SH-SY5Y (cell line): Measurements from ENCODE around the gene PCNT.

Source experiments
- GATA2 ChIP-seq: IDR thresholded peaks from 2 replicates; pipeline ENCODE4 v1.6.1; 2011; ENCODE audit warnings: mild to moderate bottlenecking, low read depth, low read length
- GATA3 ChIP-seq: IDR thresholded peaks from 2 replicates; pipeline ENCODE4 v1.6.1; 2011; ENCODE audit warnings: low read depth, mild to moderate bottlenecking, low read length, moderate library complexity

The PCNT gene

DNA sequence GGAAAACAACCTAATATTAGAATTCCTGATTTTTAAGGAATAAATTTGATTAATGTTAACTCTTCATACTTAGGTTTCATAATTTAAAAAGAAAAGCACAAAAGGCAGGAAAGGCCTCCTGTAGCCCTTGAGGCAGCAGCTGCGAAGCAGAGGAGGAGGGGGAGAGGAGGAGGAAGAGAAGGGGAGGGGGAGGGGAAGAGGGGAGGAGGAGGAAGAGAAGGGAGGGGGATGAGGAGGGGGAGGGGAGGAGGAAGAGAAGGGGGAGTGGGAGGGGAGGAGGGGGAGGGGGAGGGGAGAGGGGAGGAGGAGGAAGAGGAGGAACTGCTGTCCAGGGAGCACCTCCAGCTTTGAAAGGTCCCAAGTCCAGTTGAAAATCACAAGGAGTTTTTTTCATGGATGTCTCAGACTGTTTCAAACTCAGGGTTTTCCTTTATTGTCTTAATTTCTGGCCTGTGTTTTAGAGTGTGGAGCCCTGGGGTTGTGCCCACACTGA lies 99.6 kb downstream of the PCNT start:
- no peak for TF ChIP-seq GATA3
- no peak for TF ChIP-seq GATA2

DNA sequence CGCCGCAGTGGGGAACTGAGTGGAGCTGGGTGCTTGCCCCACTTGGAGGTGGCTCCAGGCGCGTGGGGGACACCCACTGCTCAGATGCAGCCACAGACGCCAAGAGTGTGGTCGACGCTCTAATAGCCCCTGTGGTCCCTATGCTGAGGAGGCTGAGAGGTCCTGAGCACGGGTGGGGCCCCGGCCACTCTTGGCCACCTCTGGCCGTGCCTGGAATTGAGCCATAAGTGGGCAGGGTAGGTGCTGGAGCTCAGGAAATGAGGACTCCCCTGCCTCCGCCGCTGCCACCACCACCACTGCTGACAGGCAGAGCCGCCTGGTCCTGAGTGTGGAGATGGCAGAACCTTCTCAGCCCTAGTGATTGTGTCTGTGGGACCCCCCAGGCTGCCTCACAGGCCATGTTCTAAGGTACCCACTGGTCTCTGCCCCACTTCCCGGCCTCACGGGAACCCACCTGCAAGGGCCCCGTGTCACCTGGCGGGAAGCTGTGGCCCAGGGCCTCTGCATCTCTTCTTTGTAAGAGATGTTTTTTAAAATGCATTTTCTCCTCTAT lies 100.2 kb downstream of the PCNT start:
- no peak for TF ChIP-seq GATA3

GRCh38 chr21:46424621-46425020 lies 100.7 kb downstream of the PCNT start:
- TF ChIP-seq GATA2 (no peak), GATA3 (no peak)

GRCh38 chr21:46425041-46425440 lies 101.1 kb downstream of the PCNT start:
- TF ChIP-seq GATA3 (no peak), GATA2 (no peak)

DNA sequence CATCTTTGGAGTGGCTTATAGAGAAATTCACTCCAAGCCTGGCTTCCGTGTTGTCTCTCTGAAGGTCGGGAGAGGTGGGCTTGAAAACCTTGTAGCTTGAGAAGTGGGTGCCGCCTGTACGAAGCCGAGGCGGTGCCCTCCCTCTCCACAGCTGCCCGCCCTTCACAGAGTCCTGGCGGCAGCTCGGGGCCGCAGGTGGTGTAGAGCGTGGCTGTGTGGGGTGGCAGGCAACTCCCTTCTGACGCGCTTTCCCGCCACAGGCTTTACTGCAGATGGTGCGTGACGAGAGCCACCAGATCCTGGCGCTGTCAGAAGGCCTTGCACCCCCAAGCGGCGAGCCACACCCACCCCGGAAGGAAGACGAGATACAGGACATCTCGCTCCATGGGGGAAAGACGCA lies 101.6 kb downstream of the PCNT start:
- no peak for TF ChIP-seq GATA2
- no peak for TF ChIP-seq GATA3

- no peak for TF ChIP-seq GATA3
- TF ChIP-seq GATA2, result no peak
Measured at GRCh38 chr21:46426313-46427046, 102.5 kb downstream of the PCNT start.

- no peak for TF ChIP-seq GATA3
- TF ChIP-seq GATA2, result no peak
Measured at GRCh38 chr21:46427516-46427915, 103.6 kb downstream of the PCNT start.

DNA sequence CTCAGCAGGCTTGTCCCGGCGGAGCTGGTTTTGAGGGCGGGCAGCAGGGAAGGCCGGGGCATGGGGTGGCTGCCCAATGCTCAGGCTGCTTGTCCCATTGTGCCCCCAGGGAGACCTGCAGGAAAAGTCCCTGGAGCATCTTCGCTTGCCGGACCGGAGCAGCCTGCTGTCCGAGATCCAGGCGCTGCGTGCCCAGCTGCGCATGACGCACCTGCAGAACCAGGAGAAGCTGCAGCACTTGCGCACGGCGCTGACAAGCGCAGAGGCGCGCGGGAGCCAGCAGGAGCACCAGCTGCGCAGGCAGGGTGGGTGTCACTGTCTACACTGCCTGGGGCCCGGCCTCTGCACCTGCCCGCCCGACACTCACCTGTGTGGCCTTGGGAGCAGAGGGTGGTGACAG lies 104.3 kb downstream of the PCNT start:
- TF ChIP-seq GATA3, result no peak
- no peak for TF ChIP-seq GATA2

- TF ChIP-seq GATA3, result no peak
- no peak for TF ChIP-seq GATA2
Measured at GRCh38 chr21:46428987-46429710, 105.2 kb downstream of the PCNT start.

- TF ChIP-seq GATA3 (no peak), GATA2 (no peak)
Measured at GRCh38 chr21:46429754-46430681, 106.1 kb downstream of the PCNT start.

DNA sequence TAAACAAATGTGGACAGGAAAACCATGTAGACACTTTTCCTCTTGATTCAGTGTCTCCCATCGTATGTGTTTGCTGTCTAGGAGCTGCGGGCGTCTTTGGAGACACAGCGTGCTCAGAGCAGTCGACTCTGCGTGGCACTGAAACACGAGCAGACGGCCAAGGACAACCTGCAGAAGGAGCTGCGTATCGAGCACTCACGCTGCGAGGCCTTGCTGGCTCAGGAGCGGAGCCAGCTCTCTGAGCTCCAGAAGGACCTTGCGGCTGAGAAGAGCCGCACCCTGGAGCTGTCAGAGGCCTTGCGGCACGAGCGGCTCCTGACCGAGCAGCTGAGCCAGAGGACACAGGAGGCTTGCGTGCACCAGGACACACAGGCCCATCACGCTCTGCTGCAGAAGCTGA lies 107.5 kb downstream of the PCNT start:
- TF ChIP-seq GATA2 (no peak), GATA3 (no peak)

DNA sequence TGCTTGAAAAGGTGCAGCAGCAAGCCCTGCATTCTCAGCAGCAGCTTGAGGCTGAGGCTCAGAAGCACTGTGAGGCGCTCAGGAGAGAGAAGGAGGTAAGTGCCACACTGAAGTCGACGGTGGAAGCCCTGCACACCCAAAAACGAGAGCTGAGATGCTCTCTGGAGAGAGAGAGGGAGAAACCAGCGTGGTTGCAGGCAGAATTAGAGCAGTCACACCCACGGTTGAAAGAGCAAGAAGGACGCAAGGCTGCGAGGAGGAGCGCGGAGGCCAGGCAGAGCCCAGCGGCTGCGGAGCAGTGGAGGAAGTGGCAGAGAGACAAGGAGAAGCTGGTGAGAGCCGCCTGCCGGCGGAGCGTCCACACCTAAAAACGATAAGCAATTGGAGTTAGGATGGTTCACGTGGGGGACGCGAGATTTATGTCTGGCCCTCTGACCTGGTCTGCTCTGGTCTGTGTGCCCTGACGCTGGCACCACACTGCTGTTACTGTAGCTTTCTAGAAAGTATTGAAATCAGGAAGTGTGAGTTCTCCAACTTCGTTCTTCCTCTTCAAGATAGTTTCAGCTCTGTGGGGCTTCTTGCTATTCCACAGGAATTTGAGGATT lies 108.0 kb downstream of the PCNT start:
- TF ChIP-seq GATA2 (no peak), GATA3 (no peak)

GRCh38 chr21:46434322-46434958 lies 110.5 kb downstream of the PCNT start:
- no peak for TF ChIP-seq GATA2
- TF ChIP-seq GATA3, result no peak

DNA sequence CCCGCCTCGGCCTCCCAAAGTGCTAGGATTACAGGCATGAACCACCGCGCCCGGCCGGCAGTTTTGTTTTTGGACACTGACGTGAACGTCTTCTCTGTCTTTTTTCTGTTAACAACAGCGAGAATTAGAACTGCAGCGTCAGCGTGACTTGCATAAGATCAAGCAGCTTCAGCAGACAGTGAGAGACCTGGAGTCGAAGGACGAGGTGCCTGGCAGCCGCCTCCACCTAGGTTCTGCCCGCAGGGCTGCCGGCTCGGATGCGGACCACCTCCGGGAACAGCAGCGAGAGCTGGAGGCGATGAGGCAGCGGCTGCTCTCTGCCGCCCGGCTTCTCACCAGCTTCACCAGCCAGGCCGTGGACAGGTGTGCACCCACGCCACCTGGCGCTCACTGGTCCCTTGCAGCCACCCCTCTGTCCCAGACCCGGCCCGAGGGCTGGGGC lies 111.9 kb downstream of the PCNT start:
- no peak for TF ChIP-seq GATA3
- TF ChIP-seq GATA2, result no peak
